OCI-LY3 (cell line): ENCODE measurements around the gene SORL1.

Source experiments
- EZH2phosphoT487 ChIP-seq: fragments of 200-600 bp; shearing (Covaris generic); IDR thresholded peaks from 2 replicates; pipeline ENCODE4 v1.6.1; 2018; ENCODE audit warnings: antibody characterized with exemption, mixed run types, low read depth
- TF ChIP-seq, protein P1 (sequence below): fragments of 200-600, 300-600 bp; sonication (generic); IDR thresholded peaks from 2 replicates; pipeline ENCODE4 v1.5.1; 2014; ENCODE audit warnings: antibody characterized with exemption, low read length, low read depth

DNA sequence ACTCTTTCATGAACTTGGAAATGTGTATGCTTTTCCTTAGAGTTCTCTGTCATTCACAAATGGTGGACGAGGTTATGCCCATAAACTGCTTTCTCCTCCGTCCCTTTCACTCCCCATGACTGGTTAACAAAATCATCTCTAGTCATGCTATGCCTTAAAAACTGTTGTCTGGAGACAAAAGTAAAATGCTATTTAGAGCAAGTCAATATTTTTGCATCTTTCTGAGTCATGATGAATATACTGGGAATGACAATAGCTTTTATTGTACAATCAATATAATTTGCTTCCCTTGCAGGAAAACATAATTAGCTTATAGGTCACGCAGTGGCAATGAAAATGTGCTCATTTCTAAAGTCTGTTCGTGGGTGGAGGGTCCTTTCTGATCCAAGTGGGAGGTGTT, 217.3 kb downstream of the SORL1 start:
- TF ChIP-seq, protein P1, sequence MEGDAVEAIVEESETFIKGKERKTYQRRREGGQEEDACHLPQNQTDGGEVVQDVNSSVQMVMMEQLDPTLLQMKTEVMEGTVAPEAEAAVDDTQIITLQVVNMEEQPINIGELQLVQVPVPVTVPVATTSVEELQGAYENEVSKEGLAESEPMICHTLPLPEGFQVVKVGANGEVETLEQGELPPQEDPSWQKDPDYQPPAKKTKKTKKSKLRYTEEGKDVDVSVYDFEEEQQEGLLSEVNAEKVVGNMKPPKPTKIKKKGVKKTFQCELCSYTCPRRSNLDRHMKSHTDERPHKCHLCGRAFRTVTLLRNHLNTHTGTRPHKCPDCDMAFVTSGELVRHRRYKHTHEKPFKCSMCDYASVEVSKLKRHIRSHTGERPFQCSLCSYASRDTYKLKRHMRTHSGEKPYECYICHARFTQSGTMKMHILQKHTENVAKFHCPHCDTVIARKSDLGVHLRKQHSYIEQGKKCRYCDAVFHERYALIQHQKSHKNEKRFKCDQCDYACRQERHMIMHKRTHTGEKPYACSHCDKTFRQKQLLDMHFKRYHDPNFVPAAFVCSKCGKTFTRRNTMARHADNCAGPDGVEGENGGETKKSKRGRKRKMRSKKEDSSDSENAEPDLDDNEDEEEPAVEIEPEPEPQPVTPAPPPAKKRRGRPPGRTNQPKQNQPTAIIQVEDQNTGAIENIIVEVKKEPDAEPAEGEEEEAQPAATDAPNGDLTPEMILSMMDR = no peak
- TF ChIP-seq EZH2phosphoT487 = no peak
